Kidney (tissue), 14 donors: ENCODE measurements around the gene SEMA3A. TPM values are rescaled to one million over a fixed set of nuclear protein-coding genes. Genes with fewer than 3 reads are reported as not detected.

Experiments used
- DNase-seq, 5 donors: peaks; one replicate each; pipeline ENCODE4 v3.0.0-alpha.2; 2013 to 2020
- FAIRE-seq: peaks from 2 replicates; lab custom pipeline; 2012; peaks lifted over from hg19 to GRCh38; lab: Jason Lieb, UNC
- H3K27ac ChIP-seq, 2 donors: one replicate each; pipeline ENCODE4 v1.7.0; 2013; ENCODE audit warnings: low read depth in 2 of 2, low read length in 2 of 2, inconsistent platforms in 1 of 2
- H3K27me3 ChIP-seq: one replicate; pipeline ENCODE4 v1.7.1; 2013; ENCODE audit warnings: low read length, inconsistent platforms; ENCODE audit not compliant: control insufficient read depth, insufficient read depth
- H3K36me3 ChIP-seq, 3 donors: one replicate each; pipeline versions ENCODE4 v1.7.0 to v1.7.1; 2013; ENCODE audit warnings: low read length in 3 of 3, control low read depth in 1 of 3, inconsistent platforms in 1 of 3; ENCODE audit not compliant: insufficient read depth in 3 of 3, control insufficient read depth in 2 of 3
- H3K4me1 ChIP-seq, 3 donors: one replicate each; pipeline versions ENCODE4 v1.7.0 to v1.7.1; 2013; ENCODE audit warnings: low read length in 3 of 3, inconsistent platforms in 1 of 3, low read depth in 1 of 3; ENCODE audit not compliant: control insufficient read depth in 2 of 3, insufficient read depth in 2 of 3
- H3K4me3 ChIP-seq, 3 donors: one replicate each; pipeline versions ENCODE4 v1.7.0 to v1.8.1; 2013; ENCODE audit warnings: low read length in 3 of 3, control low read depth in 1 of 3, inconsistent platforms in 1 of 3
- H3K9ac ChIP-seq, 3 donors: one replicate each; pipeline versions ENCODE4 v1.7.0 to v1.7.1; 2013; ENCODE audit warnings: low read length in 3 of 3, control low read depth in 1 of 3, inconsistent platforms in 1 of 3
- H3K9me3 ChIP-seq, 3 donors: one replicate each; pipeline versions ENCODE4 v1.7.0 to v1.7.1; 2013; ENCODE audit warnings: low read length in 3 of 3, control low read depth in 1 of 3, inconsistent platforms in 1 of 3; ENCODE audit not compliant: control insufficient read depth in 2 of 3, insufficient read depth in 1 of 3
- CTCF ChIP-seq: IDR thresholded peaks from 3 replicates; pipeline ENCODE4 v1.5.1; 2012; ENCODE audit warnings: mild to moderate bottlenecking, moderate library complexity, borderline replicate concordance; ENCODE audit not compliant: insufficient read depth; ENCODE audit errors: extremely low read depth
- intact Hi-C: fragments of 100-400 bp; cut with DNase I; formaldehyde crosslinking; loops from one replicate; pipeline ENCODE4 v1.11.1; 2022
- polyA plus RNA-seq: library from polyadenylated mRNA; stranded (reverse); fragments of 350-450 nt; fragmentation: Illumina TruSeq; extraction: RNeasy Lipid Tissue Mini Kit (QIAGEN cat#74804); gene quantifications from one replicate; pipeline ENCODE4 v1.2.3, GENCODE V29; 2014; ENCODE audit warnings: low read depth, low replicate concordance; ENCODE audit not compliant: insufficient read depth
- total RNA-seq: library from RNA; stranded (reverse); fragmentation: NEBNext Ultra II Directional; extraction: Animal tissue kit (Norgen Biotek cat#: 25700); gene quantifications from one replicate; pipeline ENCODE4 v1.2.1, GENCODE V29; 2021
- donor health status: control.
- donor health status: control.
- donor health status: control.
- donor health status: control.
- donor health status: control.
- donor health status: DM: yes; HTN: yes; CAD: no.
- donor health status: Normal renal cell carcinoma (clear cell type).

The SEMA3A gene
- total and polyA plus RNA-seq, 2 donors from 2014 or later = 0.34 to 10.7 TPM

DNA sequence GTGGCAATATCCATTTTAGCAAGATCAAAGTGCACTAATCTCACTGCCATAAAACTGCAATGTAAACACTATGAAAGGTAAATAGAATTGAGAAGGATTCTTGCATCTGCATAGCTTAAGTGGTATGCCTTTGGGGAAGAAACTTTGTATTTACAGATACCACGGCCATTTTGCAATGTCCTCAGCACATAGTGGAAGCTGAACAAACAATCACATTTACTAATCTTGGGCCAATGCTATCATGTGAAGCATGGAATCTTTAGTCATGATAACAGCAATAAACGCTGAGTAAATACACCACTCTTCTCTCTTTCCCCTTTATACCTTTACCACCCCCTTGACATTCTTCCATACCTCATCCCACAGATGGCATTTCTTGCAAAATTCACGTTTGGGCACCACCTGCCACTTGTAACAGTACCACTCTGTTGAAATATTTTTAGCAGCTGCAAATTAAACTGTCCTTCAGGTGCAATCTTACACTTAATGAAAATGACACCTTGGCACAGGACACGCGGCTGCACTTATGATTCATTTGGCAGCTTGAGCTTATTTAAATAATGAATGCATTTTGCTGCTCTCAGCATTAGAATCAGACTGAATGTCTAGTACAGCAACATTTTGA is 171.8 kb downstream of the SEMA3A start:
- no peak overlapping the region for H3K4me3 ChIP-seq
- H3K9me3 ChIP-seq = no peaks in the 10 kb centered on the region
- intact Hi-C loops = no loop called here
- H3K9ac ChIP-seq = no peak overlapping the region
- DNase-seq (no peak), FAIRE-seq (no peak)
- H3K27me3 ChIP-seq = no peaks in the 10 kb centered on the region
- H3K27ac ChIP-seq = no peak overlapping the region
- H3K4me1 ChIP-seq = no peaks in the 10 kb centered on the region
- TF ChIP-seq CTCF = no peak
- no peaks in the 10 kb centered on the region for H3K36me3 ChIP-seq

DNA sequence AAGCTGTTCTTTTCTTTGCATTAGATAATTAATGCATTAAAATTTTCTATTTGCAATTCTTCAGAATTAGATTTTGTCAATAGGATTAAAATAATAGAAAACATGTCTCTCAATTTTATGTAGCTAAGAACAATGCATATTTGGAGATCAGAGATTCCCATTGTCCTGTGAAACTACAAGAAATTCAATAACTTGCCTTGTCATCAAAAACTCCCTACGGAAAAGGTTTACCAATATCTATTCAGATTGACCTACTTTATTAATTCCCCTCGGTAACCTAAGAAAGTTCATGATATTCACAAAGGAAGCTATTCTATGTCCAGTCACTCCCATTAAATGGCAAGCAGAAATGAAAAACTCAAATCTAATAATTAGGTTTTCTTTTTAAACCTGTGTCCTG is 172.6 kb downstream of the SEMA3A start:
- DNase-seq (no peak), FAIRE-seq (no peak)
- Histone ChIP-seq H3K4me1 (no peaks in the 10 kb centered on the region), H3K36me3 (no peaks in the 10 kb centered on the region), H3K9me3 (no peaks in the 10 kb centered on the region), H3K27me3 (no peaks in the 10 kb centered on the region), H3K9ac (no peak overlapping the region), H3K4me3 (no peak overlapping the region), H3K27ac (no peak overlapping the region)
- TF ChIP-seq CTCF = no peak
- intact Hi-C loops = no loop called here

DNA sequence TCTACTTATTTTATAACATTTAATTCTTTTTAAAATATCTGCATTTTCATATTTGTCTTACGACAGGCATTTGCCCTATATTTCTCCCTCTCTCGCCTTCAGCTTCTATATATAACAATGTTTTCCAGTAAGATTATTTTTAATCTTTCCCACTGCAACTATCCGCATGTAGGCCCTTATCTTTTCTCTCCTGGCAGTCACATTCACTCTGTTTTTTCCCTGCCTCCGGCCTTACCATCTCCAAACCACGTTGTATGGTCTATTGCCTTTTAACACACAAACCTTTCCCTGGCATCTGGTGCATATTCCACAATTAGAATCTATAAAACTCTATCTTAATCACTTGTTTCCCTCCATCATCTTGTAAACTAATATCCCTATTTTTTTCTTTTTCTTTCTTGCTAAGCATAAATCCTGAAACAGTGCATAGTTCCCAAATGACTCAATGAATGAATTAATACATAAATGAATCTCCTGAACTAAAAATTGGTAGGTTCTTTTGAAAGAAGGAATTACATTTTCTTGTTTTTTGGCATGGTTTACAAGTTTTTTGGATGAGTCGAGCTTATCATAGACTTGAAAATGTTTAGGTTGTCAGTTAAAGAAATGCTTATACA is 173.2 kb downstream of the SEMA3A start:
- Histone ChIP-seq H3K9ac (no peak overlapping the region), H3K27me3 (no peaks in the 10 kb centered on the region), H3K4me3 (no peak overlapping the region), H3K27ac (no peak overlapping the region), H3K9me3 (no peaks in the 10 kb centered on the region), H3K4me1 (no peaks in the 10 kb centered on the region), H3K36me3 (no peaks in the 10 kb centered on the region)
- DNase-seq (no peak), FAIRE-seq (no peak)
- TF ChIP-seq CTCF = no peak
- intact Hi-C loops = no loop called here

- DNase-seq (no peak), FAIRE-seq (no peak)
- no peak for TF ChIP-seq CTCF
Observed at GRCh38 chr7:84017651-84018050, 176.9 kb downstream of the SEMA3A start.

More at GRCh38 chr7:84017651-84018050, 176.9 kb downstream of the SEMA3A start:
- H3K36me3 ChIP-seq = no peaks in the 10 kb centered on the region
- no peaks in the 10 kb centered on the region for H3K9me3 ChIP-seq
- no peak overlapping the region for H3K27ac ChIP-seq
- H3K9ac ChIP-seq = no peak overlapping the region
- no peaks in the 10 kb centered on the region for H3K27me3 ChIP-seq
- H3K4me1 ChIP-seq = no peaks in the 10 kb centered on the region
- H3K4me3 ChIP-seq = no peak overlapping the region
- intact Hi-C loops = no loop called here
